GM12873 (cell line): ENCODE measurements around the gene CAMK2N1.

Experiments
- CTCF ChIP-seq: IDR thresholded peaks from 2 replicates; pipeline ENCODE4 v1.5.1; 2012; ENCODE audit warnings: low read depth, mild to moderate bottlenecking, moderate library complexity, low read length, control low read depth; ENCODE audit not compliant: insufficient read depth; ENCODE audit errors: missing control alignments

The CAMK2N1 gene

GRCh38 chr1:20462397-20462796 is 23.6 kb downstream of the CAMK2N1 start:
- no peak for TF ChIP-seq CTCF

- TF ChIP-seq CTCF = no peak
Observed at GRCh38 chr1:20458717-20459116, 27.3 kb downstream of the CAMK2N1 start.

- no peak for TF ChIP-seq CTCF
Observed at GRCh38 chr1:20454004-20454403, 32.0 kb downstream of the CAMK2N1 start.

DNA sequence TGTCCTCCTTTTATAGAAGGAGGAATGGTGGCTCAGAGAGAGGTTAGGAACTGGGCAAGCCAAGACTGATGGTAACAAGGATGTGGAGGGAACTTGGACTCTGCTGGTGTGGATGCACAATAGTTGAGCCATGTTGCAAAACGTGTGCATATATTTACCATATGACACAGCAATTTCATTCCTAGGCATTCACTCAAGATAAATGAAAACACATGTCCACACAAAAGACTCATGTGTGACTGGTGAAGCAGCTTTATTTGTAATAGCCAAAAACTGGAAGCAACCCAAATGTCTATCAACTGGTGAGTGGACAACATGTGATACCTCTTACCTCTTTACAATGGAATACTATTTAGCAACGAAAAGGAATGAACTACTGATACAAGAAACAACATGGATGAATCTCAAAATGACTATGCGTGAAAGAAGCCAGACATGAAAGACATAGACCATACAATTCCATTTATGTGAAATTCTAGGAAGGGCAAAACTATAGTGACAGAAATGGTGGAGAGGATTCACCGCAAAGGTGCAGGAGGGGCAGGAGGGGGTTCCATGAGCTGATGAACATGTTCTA is 36.2 kb downstream of the CAMK2N1 start:
- TF ChIP-seq CTCF = no peak

DNA sequence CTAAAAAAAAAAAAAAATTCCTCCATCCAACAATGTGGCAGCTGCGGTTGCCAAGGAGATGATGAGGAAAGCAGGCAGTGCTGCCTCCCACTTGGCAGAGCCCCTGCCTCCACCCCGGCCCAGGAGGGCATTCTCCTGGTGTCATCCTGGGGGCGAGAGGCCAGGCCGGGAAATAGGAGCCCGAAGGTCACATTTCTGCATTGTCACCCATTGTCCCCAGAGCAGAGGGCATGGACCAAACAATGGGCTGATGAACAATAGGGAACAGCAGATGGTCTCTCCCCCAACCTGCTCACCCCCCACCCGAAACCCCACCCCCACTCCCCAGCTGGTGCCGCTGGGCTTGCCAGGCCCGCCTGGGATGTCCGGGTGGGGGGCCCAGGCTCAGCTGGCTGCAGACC is 37.3 kb downstream of the CAMK2N1 start:
- TF ChIP-seq CTCF = no peak

DNA sequence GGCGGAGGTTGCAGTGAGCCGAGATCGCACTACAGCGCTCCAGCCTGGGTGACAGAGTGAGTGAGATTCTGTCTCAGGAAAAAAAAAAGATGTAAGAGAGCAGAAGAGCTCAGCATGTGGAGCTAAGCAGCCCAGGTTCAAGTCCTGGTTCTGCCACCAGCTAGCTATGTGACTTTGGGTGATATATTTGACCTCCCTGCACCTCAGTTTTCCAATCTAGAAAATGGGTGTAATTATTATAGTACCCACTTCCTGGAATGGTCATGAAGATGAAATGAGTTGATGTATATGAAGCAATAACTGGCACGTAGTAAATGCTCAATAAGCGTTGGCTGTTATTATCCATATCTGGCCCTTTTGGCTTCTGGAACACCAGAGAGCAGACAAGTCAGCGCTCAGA is 38.2 kb downstream of the CAMK2N1 start:
- no peak for TF ChIP-seq CTCF

DNA sequence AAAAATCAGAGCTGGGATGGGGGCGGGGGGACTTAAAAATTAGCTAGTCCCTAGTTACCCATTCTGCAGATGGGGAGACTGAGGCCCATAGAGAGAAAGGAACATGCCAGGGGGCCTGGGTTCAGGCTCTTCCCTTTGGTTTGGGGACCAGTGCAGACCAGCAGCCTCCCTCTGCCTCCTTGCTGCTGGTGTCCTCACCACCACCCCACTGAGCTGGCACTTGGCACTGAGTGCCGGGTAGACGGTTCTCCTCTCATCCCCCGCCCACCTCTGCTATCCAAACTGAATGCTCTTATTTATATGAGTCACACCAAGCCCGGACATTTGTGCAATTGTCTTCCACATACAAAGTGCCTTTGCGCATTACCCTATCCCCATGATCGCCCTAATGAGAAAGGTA is 39.2 kb downstream of the CAMK2N1 start:
- TF ChIP-seq CTCF = no peak
